H1 (cell line): ENCODE results near the gene PPP6C. TPM values are rescaled to one million over a fixed set of nuclear protein-coding genes. Genes with fewer than 3 reads are reported as not detected.
"Not testable (repeated sequence)": the region's sequence is repeated elsewhere in the genome, so short reads cannot be mapped to it uniquely, and the experiment has no call there.

Source experiments
- CTCF ChIA-PET: fragments of 300-600 bp; sonication (Branson Sonifier 250); formaldehyde crosslinking; loops from one replicate; lab custom pipeline; 2021; ENCODE audit not compliant: partially characterized antibody; lab: Charles Lee
- POLR2A ChIA-PET: fragments of 300-600 bp; sonication (Branson Sonifier 250); formaldehyde crosslinking; loops from one replicate; lab custom pipeline; 2021; ENCODE audit warnings: inconsistent platforms; ENCODE audit not compliant: partially characterized antibody; lab: Charles Lee
- DNase-seq, 2 experiments: peaks; one replicate each; pipeline versions ENCODE4 v3.0.0 to v3.0.0-alpha.2; 2010 to 2022; ENCODE audit warnings: low spot score in 2 of 2, low read depth in 1 of 2, mixed read lengths in 1 of 2
- FAIRE-seq: peaks from 2 replicates; lab custom pipeline; 2011; peaks lifted over from hg19 to GRCh38; lab: Jason Lieb, UNC
- H2AFZ ChIP-seq: 2 replicates; pipeline ENCODE4 v1.8.1; 2012; ENCODE audit warnings: low read length, inconsistent platforms
- H2AK5ac ChIP-seq: 2 replicates; pipeline ENCODE4 v1.6.1; 2013; ENCODE audit warnings: low read depth, low read length
- H2BK120ac ChIP-seq: replicated peaks from 2 replicates; pipeline ENCODE3; 2013; ENCODE audit warnings: low read depth, low read length, inconsistent platforms
- H2BK12ac ChIP-seq: 2 replicates; pipeline ENCODE4 v1.6.1; 2013; ENCODE audit warnings: low read depth, low read length
- H2BK15ac ChIP-seq: 2 replicates; pipeline ENCODE4 v1.6.1; 2013; ENCODE audit warnings: low read length
- H2BK20ac ChIP-seq: 2 replicates; pipeline ENCODE4 v1.6.1; 2013; ENCODE audit warnings: low read length
- H2BK5ac ChIP-seq: 2 replicates; pipeline ENCODE4 v1.6.1; 2013; ENCODE audit warnings: low read depth, low read length
- H3K14ac ChIP-seq: 2 replicates; pipeline ENCODE4 v1.6.1; 2013; ENCODE audit warnings: inconsistent platforms; ENCODE audit not compliant: insufficient read length
- H3K18ac ChIP-seq: 2 replicates; pipeline ENCODE4 v1.6.1; 2013; ENCODE audit warnings: low read length; ENCODE audit errors: extremely low read depth
- H3K23ac ChIP-seq: 2 replicates; pipeline ENCODE4 v1.6.1; 2013; ENCODE audit warnings: inconsistent platforms; ENCODE audit not compliant: insufficient read length
- H3K23me2 ChIP-seq: 2 replicates; pipeline ENCODE4 v1.6.1; 2013; ENCODE audit warnings: low read depth, low read length
- H3K27ac ChIP-seq: 2 replicates; pipeline ENCODE4 v1.6.1; 2011; ENCODE audit warnings: low read depth, low read length, inconsistent platforms
- H3K27me3 ChIP-seq, 4 experiments: replicated peaks in 1 of 4; 1 replicate in 1 of 4; 2 replicates in 3 of 4; pipeline versions ENCODE4 v1.6.1 to v1.8.1; 2011 to 2013; ENCODE audit warnings: low read length in 3 of 4, mild to moderate bottlenecking in 3 of 4, inconsistent platforms in 2 of 4, mixed read lengths in 2 of 4, moderate library complexity in 1 of 4; ENCODE audit not compliant: control insufficient read depth in 3 of 4, insufficient read depth in 3 of 4; ENCODE audit errors: extremely low read depth in 1 of 4
- H3K36me3 ChIP-seq, 4 experiments: 2 replicates each; pipeline versions ENCODE4 v1.6.1 to v1.8.1; 2011 to 2013; ENCODE audit warnings: mild to moderate bottlenecking in 4 of 4, low read length in 3 of 4, moderate library complexity in 2 of 4, control low read depth in 1 of 4, inconsistent platforms in 1 of 4; ENCODE audit not compliant: insufficient read depth in 4 of 4, control insufficient read depth in 2 of 4
- H3K4ac ChIP-seq: replicated peaks from 2 replicates; pipeline ENCODE3; 2013; ENCODE audit warnings: low read length, low read depth, mixed read lengths, inconsistent platforms; ENCODE audit not compliant: insufficient read length
- H3K4me1 ChIP-seq, 4 experiments: replicated peaks in 1 of 4; 1 replicate in 1 of 4; 2 replicates in 3 of 4; pipeline versions ENCODE4 v1.6.1 to v1.8.1; 2011 to 2013; ENCODE audit warnings: low read length in 3 of 4, inconsistent platforms in 2 of 4, mixed read lengths in 1 of 4; ENCODE audit not compliant: insufficient read depth in 4 of 4, control insufficient read depth in 3 of 4
- H3K4me2 ChIP-seq, 2 experiments: 2 replicates each; pipeline versions ENCODE4 v1.6.1 to v1.8.1; 2011 to 2013; ENCODE audit warnings: low read depth in 2 of 2, low read length in 2 of 2, control low read depth in 1 of 2, inconsistent platforms in 1 of 2, mild to moderate bottlenecking in 1 of 2; ENCODE audit not compliant: insufficient read depth in 1 of 2
- H3K4me3 ChIP-seq, 4 experiments: fragments of 200-600, 300-600 bp in 1 of 4; sonication (generic), shearing (Covaris generic), sonication (Bioruptor Twin) in 1 of 4; 2 replicates each; pipeline versions ENCODE4 v1.5.1 to v1.8.1; 2011 to 2016; ENCODE audit warnings: low read length in 4 of 4, low read depth in 3 of 4, control low read depth in 2 of 4, inconsistent platforms in 2 of 4, mild to moderate bottlenecking in 2 of 4, mixed read lengths in 1 of 4, moderate library complexity in 1 of 4; ENCODE audit not compliant: insufficient read depth in 2 of 4; ENCODE audit errors: extremely low read depth in 1 of 4
- H3K56ac ChIP-seq: replicated peaks from 2 replicates; pipeline ENCODE3; 2013; ENCODE audit warnings: low read depth, mild to moderate bottlenecking, mixed read lengths, low read length, inconsistent platforms; ENCODE audit not compliant: insufficient read length
- H3K79me1 ChIP-seq: 2 replicates; pipeline ENCODE4 v1.6.1; 2013; ENCODE audit warnings: low read depth, low read length, control low read depth
- H3K79me2 ChIP-seq, 2 experiments: 2 replicates each; pipeline versions ENCODE4 v1.6.1 to v1.8.1; 2012 to 2013; ENCODE audit warnings: low read length in 2 of 2, mild to moderate bottlenecking in 2 of 2, inconsistent platforms in 1 of 2; ENCODE audit not compliant: insufficient read depth in 2 of 2, control insufficient read depth in 1 of 2
- H3K9ac ChIP-seq, 4 experiments: replicated peaks in 1 of 4; 1 replicate in 1 of 4; 2 replicates in 3 of 4; pipeline versions ENCODE4 v1.6.1 to v1.8.1; 2011 to 2013; ENCODE audit warnings: low read depth in 3 of 4, low read length in 3 of 4, control low read depth in 2 of 4, mild to moderate bottlenecking in 2 of 4, moderate library complexity in 2 of 4, inconsistent platforms in 1 of 4; ENCODE audit errors: extremely low read depth in 1 of 4
- H3K9me3 ChIP-seq, 2 experiments: 2 replicates each; pipeline versions ENCODE4 v1.6.1 to v1.8.1; 2012 to 2013; ENCODE audit warnings: mild to moderate bottlenecking in 2 of 2, moderate library complexity in 2 of 2, control low read depth in 1 of 2, inconsistent platforms in 1 of 2, low read depth in 1 of 2, low read length in 1 of 2, mixed read lengths in 1 of 2; ENCODE audit not compliant: insufficient read depth in 2 of 2
- H4K20me1 ChIP-seq, 2 experiments: replicated peaks in 1 of 2; 2 replicates each; pipeline versions ENCODE3 to v1.8.1; 2011 to 2013; ENCODE audit warnings: inconsistent platforms in 2 of 2, low read length in 2 of 2, mild to moderate bottlenecking in 1 of 2; ENCODE audit not compliant: insufficient read depth in 2 of 2, control insufficient read depth in 1 of 2
- H4K5ac ChIP-seq: 2 replicates; pipeline ENCODE4 v1.6.1; 2013; ENCODE audit warnings: low read length, low read depth, mixed read lengths, inconsistent platforms; ENCODE audit not compliant: insufficient read length
- H4K8ac ChIP-seq: 2 replicates; pipeline ENCODE4 v1.8.0; 2013; ENCODE audit warnings: mild to moderate bottlenecking, moderate library complexity, low read length, inconsistent platforms; ENCODE audit not compliant: insufficient read depth; ENCODE audit errors: extremely low read depth
- H4K91ac ChIP-seq: replicated peaks from 2 replicates; pipeline ENCODE3; 2013; ENCODE audit warnings: low read length, mixed read lengths, inconsistent platforms; ENCODE audit not compliant: insufficient read length
- WGBS, 2 experiments: shearing (Covaris generic) in 1 of 2; methylation state at CpG; one replicate each; pipeline versions ENCODE4 v1.1.6 to v1.1.7; 2013 to 2015; ENCODE audit warnings: low lambda C conversion rate in 2 of 2, mixed read lengths in 2 of 2, inconsistent platforms in 1 of 2, low coverage in 1 of 2, missing lambda C conversion rate in 1 of 2; ENCODE audit not compliant: insufficient replicate concordance in 2 of 2, insufficient coverage in 1 of 2, insufficient read length in 1 of 2; ENCODE audit errors: extremely low coverage in 1 of 2, missing lambda C conversion rate in 1 of 2; 5-methylcytosine and 5-hydroxymethylcytosine counted together
- polyA plus RNA-seq, 7 experiments: library from polyadenylated mRNA; depleted of rRNA in 3 of 7; stranded (reverse) in 5 of 7; unstranded in 2 of 7; fragments of >200 nt in 5 of 7; fragments of 200-250 nt in 2 of 7; gene quantifications; 1 replicate in 5 of 7; 2 replicates in 1 of 7; 4 replicates in 1 of 7; pipeline versions ENCODE4 v1.2.1 to v1.2.3, GENCODE V29; 2011 to 2013; ENCODE audit warnings: missing spikeins in 2 of 7, mixed read lengths in 2 of 7
- total RNA-seq: library from RNA; stranded (reverse); fragmentation: NEBNext Ultra II Directional; extraction: Animal tissue kit (Norgen Biotek cat#: 25700); gene quantifications from 2 replicates; pipeline ENCODE4 v1.2.1, GENCODE V29; 2021

The PPP6C gene
- total and polyA plus RNA-seq, 2 of the 8 experiments (the other 6 are each of a cell fraction or from before 2014, with no cell fraction given) = 22.8 to 52.3 TPM

DNA sequence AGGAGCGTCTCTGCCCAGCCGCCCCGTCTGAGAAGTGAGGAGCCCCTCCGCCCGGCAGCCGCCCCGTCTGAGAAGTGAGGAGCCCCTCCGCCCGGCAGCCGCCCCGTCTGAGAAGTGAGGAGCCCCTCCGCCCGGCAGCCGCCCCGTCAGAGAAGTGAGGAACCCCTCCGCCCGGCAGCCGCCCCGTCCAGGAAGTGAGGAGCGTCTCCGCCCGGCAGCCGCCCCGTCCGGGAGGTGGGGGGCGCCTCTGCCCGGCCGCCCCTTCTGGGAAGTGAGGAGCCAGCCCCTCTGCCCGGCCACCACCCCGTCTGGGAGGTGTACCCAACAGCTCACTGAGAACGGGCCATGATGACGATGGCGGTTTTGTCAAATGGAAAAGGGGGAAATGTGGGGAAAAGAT, 81.1 kb downstream of the PPP6C start:
- FAIRE-seq = not testable (repeated sequence)
- WGBS, 2 experiments = 98% methylated on average over 5 of the region's 33 CpGs; no CpG with 5 or more reads in 1 of the 2 experiments

More for the DNA sequence above, 81.1 kb downstream of the PPP6C start:
- H3K79me1 ChIP-seq, H3K27ac ChIP-seq, H4K20me1 ChIP-seq, H4K5ac ChIP-seq, H3K14ac ChIP-seq, H3K27me3 ChIP-seq, H2BK15ac ChIP-seq, POLR2A ChIA-PET, H2AFZ ChIP-seq, H2BK20ac ChIP-seq, H3K18ac ChIP-seq, H2BK5ac ChIP-seq, H2BK120ac ChIP-seq, H2AK5ac ChIP-seq, H3K23ac ChIP-seq, H3K4me1 ChIP-seq, H3K9me3 ChIP-seq, H3K4ac ChIP-seq, H2BK12ac ChIP-seq, CTCF ChIA-PET, H3K36me3 ChIP-seq, H3K23me2 ChIP-seq, H4K91ac ChIP-seq, H3K9ac ChIP-seq, H3K4me3 ChIP-seq, H3K56ac ChIP-seq, H4K8ac ChIP-seq, DNase-seq, H3K4me2 ChIP-seq: not testable (repeated sequence)
- peaks cover 0 to 40% of the 10 kb centered on the region in 2 experiments; a peak in 3 of 4 replicates for H3K79me2 ChIP-seq
